CD4-positive, CD25-positive, alpha-beta regulatory T cell (primary cell): ENCODE measurements around the gene SMG6. TPM values are rescaled to one million over a fixed set of nuclear protein-coding genes. Genes with fewer than 3 reads are reported as not detected.

ENCODE experiments used
- ATAC-seq, 2 donors: fragments of 150-1000 bp; cut with Tn5 transposase; one replicate each; pipeline ENCODE4 v1.10.0; 2021; ENCODE audit warnings: low read depth in 2 of 2, moderate number of reproducible peaks in 2 of 2, moderate library complexity in 1 of 2
- DNase-seq, 3 donors: peaks; one replicate each; pipeline versions ENCODE4 v3.0.0 to v3.0.0-alpha.2; 2012 to 2022; ENCODE audit warnings: mixed read lengths in 1 of 3
- H3K27ac ChIP-seq: one replicate; pipeline ENCODE4 v1.7.0; 2013; ENCODE audit warnings: mild to moderate bottlenecking, low read length; ENCODE audit not compliant: insufficient read depth, poor library complexity, severe bottlenecking
- H3K27me3 ChIP-seq: one replicate; pipeline ENCODE4 v1.7.0; 2013; ENCODE audit warnings: low read length; ENCODE audit not compliant: control insufficient read depth, insufficient read depth
- H3K36me3 ChIP-seq: one replicate; pipeline ENCODE4 v1.7.0; 2013; ENCODE audit warnings: mild to moderate bottlenecking, low read length, moderate library complexity; ENCODE audit not compliant: control insufficient read depth, insufficient read depth
- H3K4me1 ChIP-seq: 2 replicates; pipeline ENCODE4 v1.7.0; 2013; ENCODE audit warnings: mild to moderate bottlenecking, low read length; ENCODE audit not compliant: insufficient read depth, control insufficient read depth, poor library complexity, severe bottlenecking
- H3K4me3 ChIP-seq: one replicate; pipeline ENCODE4 v1.7.0; 2013; ENCODE audit warnings: low read depth, mild to moderate bottlenecking, low read length, moderate library complexity
- H3K9me3 ChIP-seq, 2 experiments: 1 replicate in 1 of 2; 2 replicates in 1 of 2; pipeline ENCODE4 v1.7.0; 2013; ENCODE audit warnings: low read length in 2 of 2, mild to moderate bottlenecking in 1 of 2, moderate library complexity in 1 of 2; ENCODE audit not compliant: control insufficient read depth in 2 of 2
- H3K27ac Mint-ChIP-seq, 3 donors: one replicate each; pipeline ENCODE4 v1.8.0; 2020 to 2022; ENCODE audit warnings: mild to moderate bottlenecking in 3 of 3, mixed read lengths in 3 of 3, moderate library complexity in 2 of 3
- H3K27me3 Mint-ChIP-seq: one replicate; pipeline ENCODE4 v1.8.0; 2022; ENCODE audit warnings: mild to moderate bottlenecking, mixed read lengths
- H3K36me3 Mint-ChIP-seq: one replicate; pipeline ENCODE4 v1.8.0; 2020; ENCODE audit warnings: mixed read lengths
- H3K4me1 Mint-ChIP-seq, 4 donors: one replicate each; pipeline ENCODE4 v1.8.0; 2020 to 2022; ENCODE audit warnings: mixed read lengths in 4 of 4, mild to moderate bottlenecking in 1 of 4
- H3K4me3 Mint-ChIP-seq, 4 donors: one replicate each; pipeline ENCODE4 v1.8.0; 2020 to 2022; ENCODE audit warnings: mild to moderate bottlenecking in 4 of 4, mixed read lengths in 4 of 4, moderate library complexity in 3 of 4
- H3K9me3 Mint-ChIP-seq, 7 donors: one replicate each; pipeline ENCODE4 v1.8.0; 2020 to 2022; ENCODE audit warnings: mixed read lengths in 7 of 7, mild to moderate bottlenecking in 3 of 7, moderate library complexity in 2 of 7
- polyA plus RNA-seq, 4 donors: library from polyadenylated mRNA; unstranded; fragments of 300-500 nt; fragmentation: Illumina TruSeq; gene quantifications; one replicate each; pipeline ENCODE4 v1.2.3, GENCODE V29; 2021
- total RNA-seq: library from RNA; stranded (reverse); gene quantifications from one replicate; pipeline ENCODE4 v1.2.3, GENCODE V29; 2022

The SMG6 gene
- total and polyA plus RNA-seq, 5 donors from 2014 or later, result 3.3 to 42.9 (median 4.9) TPM

GRCh38 chr17:2177235-2177811, 126.3 kb downstream of the SMG6 start:
- H3K27ac Mint-ChIP-seq, result peak overlapping the region in 2 of 3 donors; percentile 12 to 32
- no peak for ATAC-seq
- Histone ChIP-seq H3K9me3 (no peaks in the 10 kb centered on the region), H3K27ac (no peak overlapping the region), H3K36me3 (peaks cover 58% of the 10 kb centered on the region), H3K4me3 (no peak overlapping the region), H3K4me1 (no peaks in the 10 kb centered on the region), H3K27me3 (no peaks in the 10 kb centered on the region)
- H3K36me3 Mint-ChIP-seq, result peaks cover 37% of the 10 kb centered on the region
- H3K4me1 Mint-ChIP-seq, result peaks cover 0 to 4% (median 1%) of the 10 kb centered on the region in 4 donors
- DNase-seq, result no peak
- no peaks in the 10 kb centered on the region for H3K27me3 Mint-ChIP-seq
- no peaks in the 10 kb centered on the region for H3K9me3 Mint-ChIP-seq
- no peak overlapping the region for H3K4me3 Mint-ChIP-seq

GRCh38 chr17:2176499-2177169, 127.0 kb downstream of the SMG6 start:
- no peak overlapping the region for H3K4me3 Mint-ChIP-seq
- H3K36me3 Mint-ChIP-seq, result peaks cover 34% of the 10 kb centered on the region
- Histone ChIP-seq H3K27me3 (no peaks in the 10 kb centered on the region), H3K9me3 (no peaks in the 10 kb centered on the region), H3K36me3 (peaks cover 59% of the 10 kb centered on the region), H3K4me3 (no peak overlapping the region), H3K27ac (no peak overlapping the region), H3K4me1 (no peaks in the 10 kb centered on the region)
- H3K4me1 Mint-ChIP-seq, result peaks cover 0 to 4% (median 1%) of the 10 kb centered on the region in 4 donors
- no peaks in the 10 kb centered on the region for H3K27me3 Mint-ChIP-seq
- peak overlapping the region in 1 of 3 donors; percentile 32 for H3K27ac Mint-ChIP-seq
- H3K9me3 Mint-ChIP-seq, result no peaks in the 10 kb centered on the region
- ATAC-seq (no peak), DNase-seq (no peak)

DNA sequence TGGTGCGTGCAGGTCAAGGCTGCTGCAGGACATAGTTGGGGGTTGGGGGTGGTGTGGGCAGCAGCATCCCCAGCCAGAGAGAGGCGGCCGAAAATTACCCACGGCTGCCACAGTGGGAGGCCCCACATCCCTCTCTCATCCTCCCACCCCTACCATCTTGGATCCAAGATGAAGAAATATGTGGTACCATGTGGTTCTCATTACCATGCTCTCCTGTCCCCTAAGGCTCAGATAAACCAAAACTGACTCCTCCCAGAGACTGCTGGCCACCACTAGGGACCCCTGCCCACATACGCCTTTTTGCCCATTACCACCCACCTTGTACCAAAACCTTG, 128.3 kb downstream of the SMG6 start:
- Histone ChIP-seq H3K4me3 (no peak overlapping the region), H3K27me3 (no peaks in the 10 kb centered on the region), H3K9me3 (no peaks in the 10 kb centered on the region), H3K4me1 (no peaks in the 10 kb centered on the region), H3K27ac (no peak overlapping the region), H3K36me3 (peaks cover 59% of the 10 kb centered on the region)
- Mint-ChIP-seq H3K27ac (peak overlapping the region in 1 of 3 donors; percentile 72), H3K4me3 (no peak overlapping the region), H3K4me1 (peaks cover 0 to 4% (median 1%) of the 10 kb centered on the region in 4 donors), H3K9me3 (no peaks in the 10 kb centered on the region), H3K27me3 (no peaks in the 10 kb centered on the region), H3K36me3 (peaks cover 38% of the 10 kb centered on the region)
- no peak for DNase-seq
- ATAC-seq, result no peak

DNA sequence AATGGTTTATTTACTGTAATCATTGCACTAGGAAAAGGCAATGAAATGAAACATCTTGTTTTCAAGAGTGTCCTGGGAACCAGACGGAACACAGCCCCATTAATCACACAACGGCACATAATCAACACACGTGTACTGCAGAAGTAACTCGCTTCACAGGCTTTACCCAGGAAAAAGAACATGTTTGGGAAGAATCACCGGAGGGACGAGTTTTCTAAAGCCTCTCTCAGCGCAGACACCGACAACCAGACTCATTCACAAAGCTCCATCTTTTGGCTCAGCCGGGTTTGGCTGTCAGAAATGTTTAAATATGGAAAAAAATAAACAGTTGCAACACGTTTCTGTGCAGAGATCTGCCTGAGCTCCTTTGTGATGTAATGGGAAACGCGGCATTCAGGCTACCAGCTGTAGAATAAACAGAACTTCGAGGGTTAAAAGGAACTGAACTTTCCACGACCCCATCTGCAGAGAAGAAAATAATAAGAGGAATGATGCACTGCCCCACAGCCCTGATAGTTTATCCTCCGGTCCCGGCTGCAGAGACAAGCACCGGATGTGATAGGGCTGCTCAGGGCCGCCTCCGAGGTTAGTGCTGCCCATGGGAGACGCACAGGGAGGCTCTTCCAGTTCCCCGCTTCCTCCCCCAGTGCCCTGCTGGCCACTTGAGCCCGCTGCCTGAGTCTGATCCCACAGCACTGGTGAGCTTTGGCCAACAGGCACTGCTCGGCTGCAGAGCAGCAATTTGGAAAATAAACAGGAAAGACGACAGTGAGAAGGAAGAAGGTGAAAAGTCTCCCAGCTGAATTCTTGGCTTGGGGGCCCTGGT, 128.9 kb downstream of the SMG6 start:
- H3K27ac ChIP-seq, result no peak overlapping the region
- H3K36me3 ChIP-seq, result peaks cover 59% of the 10 kb centered on the region
- Mint-ChIP-seq H3K27ac (peak overlapping the region in 1 of 3 donors; percentile 72), H3K27me3 (no peaks in the 10 kb centered on the region), H3K9me3 (no peaks in the 10 kb centered on the region), H3K36me3 (peaks cover 39% of the 10 kb centered on the region), H3K4me3 (no peak overlapping the region), H3K4me1 (peaks cover 0 to 4% (median 1%) of the 10 kb centered on the region in 4 donors)
- H3K27me3 ChIP-seq, result no peaks in the 10 kb centered on the region
- DNase-seq, result no peak
- H3K4me1 ChIP-seq, result no peaks in the 10 kb centered on the region
- ATAC-seq, result no peak
- no peak overlapping the region for H3K4me3 ChIP-seq
- H3K9me3 ChIP-seq, result no peaks in the 10 kb centered on the region

DNA sequence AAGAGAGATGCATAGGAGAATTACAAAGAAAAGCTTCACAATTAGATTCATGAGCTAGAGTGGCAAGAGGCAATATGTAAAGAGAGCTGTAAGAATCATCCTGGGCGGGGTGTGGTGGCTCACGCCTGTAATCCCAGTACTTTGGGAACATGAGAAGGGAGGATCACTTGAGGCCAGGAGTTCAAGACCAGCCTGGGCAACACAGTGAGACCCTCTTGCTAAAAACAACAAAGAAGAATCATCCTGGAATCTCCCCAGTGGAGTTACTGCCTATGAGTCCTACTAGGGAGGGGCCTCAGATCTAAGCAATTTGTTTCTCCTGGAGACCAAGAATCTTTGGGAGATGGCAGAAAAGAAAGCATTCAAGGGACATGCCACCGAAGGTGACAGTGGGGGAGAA, 129.6 kb downstream of the SMG6 start:
- Mint-ChIP-seq H3K27me3 (no peaks in the 10 kb centered on the region), H3K36me3 (peaks cover 42% of the 10 kb centered on the region), H3K4me3 (no peak overlapping the region), H3K9me3 (no peaks in the 10 kb centered on the region), H3K27ac (peak overlapping the region in 2 of 3 donors; percentile 69 to 72), H3K4me1 (peaks cover 0 to 4% (median 1%) of the 10 kb centered on the region in 4 donors)
- no peaks in the 10 kb centered on the region for H3K4me1 ChIP-seq
- H3K4me3 ChIP-seq, result no peak overlapping the region
- no peak overlapping the region for H3K27ac ChIP-seq
- peaks cover 59% of the 10 kb centered on the region for H3K36me3 ChIP-seq
- no peak for ATAC-seq
- no peaks in the 10 kb centered on the region for H3K9me3 ChIP-seq
- no peaks in the 10 kb centered on the region for H3K27me3 ChIP-seq
- no peak for DNase-seq

- Histone ChIP-seq H3K27me3 (no peaks in the 10 kb centered on the region), H3K9me3 (no peaks in the 10 kb centered on the region), H3K4me3 (no peak overlapping the region), H3K27ac (no peak overlapping the region), H3K36me3 (peaks cover 59% of the 10 kb centered on the region), H3K4me1 (no peaks in the 10 kb centered on the region)
- no peak overlapping the region for H3K4me3 Mint-ChIP-seq
- ATAC-seq, result no peak
- H3K4me1 Mint-ChIP-seq, result peaks cover 0 to 4% (median 1%) of the 10 kb centered on the region in 4 donors
- no peaks in the 10 kb centered on the region for H3K27me3 Mint-ChIP-seq
- peaks cover 42% of the 10 kb centered on the region for H3K36me3 Mint-ChIP-seq
- H3K9me3 Mint-ChIP-seq, result no peaks in the 10 kb centered on the region
- H3K27ac Mint-ChIP-seq, result no peak overlapping the region
- no peak for DNase-seq
Observed at GRCh38 chr17:2172999-2173398, 130.6 kb downstream of the SMG6 start.

- Mint-ChIP-seq H3K9me3 (no peaks in the 10 kb centered on the region), H3K27me3 (no peaks in the 10 kb centered on the region), H3K4me1 (peaks cover 0 to 4% (median 1%) of the 10 kb centered on the region in 4 donors), H3K27ac (peak overlapping the region in 1 of 3 donors; percentile 44), H3K36me3 (peaks cover 43% of the 10 kb centered on the region), H3K4me3 (no peak overlapping the region)
- Histone ChIP-seq H3K36me3 (peaks cover 54% of the 10 kb centered on the region), H3K4me1 (no peaks in the 10 kb centered on the region), H3K27ac (no peak overlapping the region), H3K27me3 (no peaks in the 10 kb centered on the region), H3K9me3 (no peaks in the 10 kb centered on the region), H3K4me3 (no peak overlapping the region)
- ATAC-seq (no peak), DNase-seq (no peak)
Observed at GRCh38 chr17:2172077-2172851, 131.3 kb downstream of the SMG6 start.
